HG03558 (cell line): ENCODE measurements around the gene MIER3.

ENCODE experiments used
- ATAC-seq: cut with Tn5 transposase; IDR thresholded peaks from one replicate; pipeline ENCODE4 v1.9.1; 2021; ENCODE audit warnings: moderate number of reproducible peaks; ENCODE audit not compliant: unreplicated experiment; ENCODE audit errors: extremely low read depth

The MIER3 gene

DNA sequence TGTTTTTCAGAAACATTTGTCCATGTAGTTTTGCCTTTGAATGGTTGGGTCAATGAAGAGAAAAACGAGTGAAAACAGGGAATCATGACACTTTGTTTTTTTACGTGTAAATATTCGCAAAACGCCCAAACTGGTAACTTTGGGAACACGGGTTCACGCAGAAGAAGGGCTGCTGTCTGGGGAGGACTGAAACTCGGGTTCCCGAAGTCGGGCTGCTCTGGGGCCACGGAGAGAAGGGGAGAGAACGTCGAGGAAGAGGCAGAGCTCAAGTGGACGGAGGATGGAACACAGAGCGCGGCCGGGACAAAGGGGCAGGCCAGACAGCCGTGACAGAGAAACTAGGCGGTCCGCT, 43.0 kb downstream of the MIER3 start:
- ATAC-seq, result peak; percentile 21

GRCh38 chr5:56900858-56901578, 50.9 kb downstream of the MIER3 start:
- no peak for ATAC-seq

DNA sequence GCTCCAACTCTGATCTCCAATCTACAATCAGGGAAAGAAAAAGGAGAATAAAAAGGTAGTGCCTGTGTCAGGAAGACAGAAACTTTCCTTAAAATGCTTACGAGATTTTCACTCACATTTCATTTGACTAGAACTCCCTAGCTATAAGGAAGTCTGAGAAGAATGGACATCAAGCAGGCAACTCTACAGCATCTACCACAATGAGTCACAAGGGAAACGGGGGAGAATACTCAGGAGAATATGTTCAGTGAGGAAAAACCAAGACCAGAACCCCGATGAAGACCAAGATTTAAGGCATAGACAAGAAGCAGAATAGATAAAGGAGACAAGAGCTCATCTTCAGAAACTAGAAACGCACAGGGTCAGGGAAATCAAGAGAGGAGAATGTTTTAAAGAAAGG, 51.5 kb downstream of the MIER3 start:
- no peak for ATAC-seq

- ATAC-seq, result no peak
Measured at GRCh38 chr5:56898213-56898612, 53.7 kb downstream of the MIER3 start.

DNA sequence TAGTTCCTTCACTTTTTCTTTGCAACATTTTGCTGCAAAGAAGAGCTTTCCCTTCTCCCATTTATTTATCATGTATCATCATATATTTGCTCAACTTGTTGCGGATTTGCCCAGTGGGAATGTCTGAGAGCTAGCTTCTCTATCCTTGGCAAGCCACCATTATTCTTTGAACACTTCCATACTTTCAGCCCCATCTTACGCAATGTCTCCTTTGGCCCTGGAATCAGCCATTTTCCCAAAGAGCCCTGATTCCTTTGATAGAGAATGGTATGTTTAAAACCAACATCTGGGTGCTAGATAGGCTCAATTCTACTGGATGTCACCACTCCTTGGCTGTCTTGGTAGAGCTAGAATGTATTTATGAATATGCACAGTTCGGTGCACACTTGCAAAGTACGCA, 55.2 kb downstream of the MIER3 start:
- no peak for ATAC-seq

DNA sequence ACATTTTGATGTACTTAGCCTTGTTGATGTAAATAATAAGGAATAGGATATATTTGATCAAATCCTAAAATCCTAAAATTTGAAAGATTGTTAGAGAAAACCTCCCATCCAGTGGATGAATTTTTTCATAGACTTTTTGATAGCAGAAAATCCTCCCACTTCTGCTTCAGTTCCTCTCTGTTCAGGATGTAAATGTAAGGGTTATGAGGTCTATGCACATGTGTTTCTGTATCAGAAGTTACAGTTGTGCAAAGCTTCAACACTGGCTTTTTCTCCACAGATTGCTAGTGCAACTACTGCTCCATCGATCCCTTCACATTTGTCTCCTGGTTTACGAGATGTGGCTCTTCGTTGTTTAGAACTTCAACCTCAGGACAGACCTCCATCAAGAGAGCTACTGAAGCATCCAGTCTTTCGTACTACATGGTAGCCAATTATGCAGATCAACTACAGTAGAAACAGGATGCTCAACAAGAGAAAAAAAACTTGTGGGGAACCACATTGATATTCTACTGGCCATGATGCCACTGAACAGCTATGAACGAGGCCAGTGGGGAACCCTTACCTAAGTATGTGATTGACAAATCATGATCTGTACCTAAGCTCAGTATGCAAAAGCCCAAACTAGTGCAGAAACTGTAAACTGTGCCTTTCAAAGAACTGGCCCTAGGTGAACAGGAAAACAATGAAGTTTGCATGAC, 58.5 kb downstream of the MIER3 start:
- ATAC-seq, result no peak

DNA sequence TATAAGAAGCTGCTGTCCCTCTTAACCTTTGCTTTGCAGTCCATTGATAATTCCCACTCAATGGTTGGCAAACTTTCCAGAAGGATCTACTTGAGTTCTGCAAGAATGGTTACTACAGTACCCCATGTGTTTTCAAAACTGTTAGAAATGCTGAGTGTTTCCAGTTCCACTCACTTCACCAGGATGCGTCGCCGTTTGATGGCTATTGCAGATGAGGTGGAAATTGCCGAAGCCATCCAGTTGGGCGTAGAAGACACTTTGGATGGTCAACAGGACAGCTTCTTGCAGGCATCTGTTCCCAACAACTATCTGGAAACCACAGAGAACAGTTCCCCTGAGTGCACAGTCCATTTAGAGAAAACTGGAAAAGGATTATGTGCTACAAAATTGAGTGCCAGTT, 70.4 kb downstream of the MIER3 start:
- no peak for ATAC-seq

- no peak for ATAC-seq
Measured at GRCh38 chr5:56876327-56876726, 75.6 kb downstream of the MIER3 start.

DNA sequence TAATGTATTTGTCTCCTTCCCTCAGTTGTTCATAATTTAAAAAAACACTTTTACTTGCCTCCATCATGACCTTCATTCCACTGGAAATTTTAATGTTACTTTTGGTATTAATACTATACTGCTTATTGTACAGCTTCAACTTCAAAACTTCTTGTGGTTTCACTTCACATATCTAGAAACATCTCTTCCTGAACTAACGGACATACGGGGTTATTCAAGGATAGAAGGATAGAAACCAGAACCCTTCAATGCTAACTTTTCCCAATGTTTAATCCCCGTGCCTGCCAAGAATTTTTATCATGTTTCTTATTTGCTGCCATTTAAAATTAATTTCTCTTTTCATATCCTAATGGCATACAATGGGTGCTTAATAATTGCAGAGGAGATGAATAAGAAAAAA, 78.9 kb downstream of the MIER3 start:
- no peak for ATAC-seq

- ATAC-seq, result no peak
Measured at GRCh38 chr5:56871777-56872176, 80.1 kb downstream of the MIER3 start.
